Hematopoietic multipotent progenitor cell treated with erythropoietin and hydrocortisone succinate and interleukin-3 and kit ligand, for 8 days (in vitro differentiated cells): ENCODE data around the gene SBF1.
"Not testable (repeated sequence)": the region's sequence is repeated elsewhere in the genome, so short reads cannot be mapped to it uniquely, and the experiment has no call there.

Source experiments
- DNase-seq: peaks from one replicate; pipeline ENCODE4 v3.0.0-alpha.2; 2015

Gene SBF1

DNA sequence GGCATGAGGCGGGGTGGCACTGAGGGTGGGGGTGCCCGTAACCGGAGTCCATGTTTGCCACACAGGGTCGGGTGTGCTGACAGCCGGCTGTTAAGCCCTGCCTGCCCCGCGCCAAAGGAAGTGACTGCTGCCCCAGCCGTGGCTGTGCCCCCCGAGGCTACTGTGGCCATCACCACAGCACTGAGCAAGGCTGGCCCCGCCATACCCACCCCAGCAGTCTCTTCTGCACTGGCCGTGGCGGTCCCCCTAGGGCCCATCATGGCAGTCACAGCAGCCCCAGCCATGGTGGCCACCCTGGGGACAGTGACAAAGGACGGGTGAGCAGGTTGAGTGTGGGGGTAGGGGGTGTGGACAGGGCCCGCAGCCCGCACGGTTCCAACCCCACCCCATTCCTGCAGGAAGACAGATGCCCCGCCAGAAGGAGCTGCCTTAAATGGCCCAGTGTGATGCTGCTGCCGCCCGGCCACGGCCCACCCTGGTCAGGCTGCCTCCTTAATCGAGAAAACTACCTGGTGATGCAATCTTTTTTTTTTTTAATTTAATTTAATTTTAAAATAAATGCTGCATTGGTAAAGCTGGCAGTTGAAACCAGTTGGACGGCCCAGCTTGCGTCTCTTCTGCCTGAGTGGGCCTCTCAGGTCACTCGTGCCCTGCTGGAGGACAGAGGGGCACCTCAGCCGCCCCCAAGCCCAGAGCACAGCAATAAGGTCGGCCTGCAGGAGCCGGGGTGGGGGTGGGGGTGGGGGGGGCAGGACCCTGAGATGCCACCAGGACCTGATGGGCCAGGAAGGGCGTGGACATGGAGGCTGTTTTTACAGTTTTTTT is 30.8 kb downstream of the SBF1 start:
- no peak for DNase-seq

DNA sequence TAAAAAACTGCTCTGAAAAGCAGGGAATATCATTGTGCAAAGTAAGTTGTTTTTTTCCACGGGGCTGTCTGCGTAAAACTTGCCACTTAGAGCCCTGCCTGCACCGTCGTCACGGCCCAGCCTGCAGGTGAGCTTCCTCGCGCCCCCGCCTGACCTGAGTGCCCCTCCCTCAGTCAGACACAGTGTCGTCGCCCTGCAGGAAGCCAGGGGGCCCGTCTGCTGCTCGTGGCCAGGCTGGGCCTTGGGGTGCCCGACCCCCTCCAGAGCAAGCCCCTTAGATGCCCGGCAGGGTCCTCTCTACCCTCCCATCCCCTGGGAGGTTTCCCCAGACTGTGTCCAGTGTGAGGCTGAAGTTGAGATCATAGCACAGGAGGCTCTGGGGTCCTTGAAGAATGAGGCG is 31.6 kb downstream of the SBF1 start:
- no peak for DNase-seq

DNA sequence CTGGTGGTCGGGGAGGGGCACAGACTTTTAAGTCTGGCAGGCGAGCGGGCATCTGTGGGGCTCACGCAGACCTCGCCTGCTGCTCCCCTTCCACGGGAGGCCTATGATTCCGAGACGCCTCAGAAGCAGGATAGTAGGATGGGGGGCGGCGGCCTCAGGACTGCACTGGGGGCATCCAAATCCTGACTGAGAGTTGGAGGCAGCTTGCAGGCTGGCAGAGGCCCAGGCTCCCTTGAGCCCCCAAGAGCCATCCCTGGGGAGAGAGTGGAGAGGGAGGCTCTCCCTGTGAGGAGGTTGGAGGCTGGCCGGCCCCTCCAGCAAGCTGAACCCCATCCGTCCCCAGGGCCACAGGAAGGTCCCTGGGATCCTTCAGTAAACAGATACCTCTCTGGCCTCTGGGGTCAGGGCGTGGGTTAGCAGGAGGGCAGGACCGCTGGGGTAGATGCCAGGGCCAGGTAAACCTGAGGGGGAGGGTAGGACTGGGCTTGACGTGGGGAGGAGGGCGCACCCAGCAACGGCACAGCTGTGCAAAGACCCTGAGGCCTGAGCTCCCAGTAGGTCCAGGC is 33.3 kb downstream of the SBF1 start:
- DNase-seq, result no peak

- DNase-seq, result no peak
Observed at GRCh38 chr22:50440544-50441249, 34.1 kb downstream of the SBF1 start.

GRCh38 chr22:50439871-50440331 is 34.9 kb downstream of the SBF1 start:
- DNase-seq, result no peak

- DNase-seq, result no peak
Observed at GRCh38 chr22:50439314-50439870, 35.4 kb downstream of the SBF1 start.

DNA sequence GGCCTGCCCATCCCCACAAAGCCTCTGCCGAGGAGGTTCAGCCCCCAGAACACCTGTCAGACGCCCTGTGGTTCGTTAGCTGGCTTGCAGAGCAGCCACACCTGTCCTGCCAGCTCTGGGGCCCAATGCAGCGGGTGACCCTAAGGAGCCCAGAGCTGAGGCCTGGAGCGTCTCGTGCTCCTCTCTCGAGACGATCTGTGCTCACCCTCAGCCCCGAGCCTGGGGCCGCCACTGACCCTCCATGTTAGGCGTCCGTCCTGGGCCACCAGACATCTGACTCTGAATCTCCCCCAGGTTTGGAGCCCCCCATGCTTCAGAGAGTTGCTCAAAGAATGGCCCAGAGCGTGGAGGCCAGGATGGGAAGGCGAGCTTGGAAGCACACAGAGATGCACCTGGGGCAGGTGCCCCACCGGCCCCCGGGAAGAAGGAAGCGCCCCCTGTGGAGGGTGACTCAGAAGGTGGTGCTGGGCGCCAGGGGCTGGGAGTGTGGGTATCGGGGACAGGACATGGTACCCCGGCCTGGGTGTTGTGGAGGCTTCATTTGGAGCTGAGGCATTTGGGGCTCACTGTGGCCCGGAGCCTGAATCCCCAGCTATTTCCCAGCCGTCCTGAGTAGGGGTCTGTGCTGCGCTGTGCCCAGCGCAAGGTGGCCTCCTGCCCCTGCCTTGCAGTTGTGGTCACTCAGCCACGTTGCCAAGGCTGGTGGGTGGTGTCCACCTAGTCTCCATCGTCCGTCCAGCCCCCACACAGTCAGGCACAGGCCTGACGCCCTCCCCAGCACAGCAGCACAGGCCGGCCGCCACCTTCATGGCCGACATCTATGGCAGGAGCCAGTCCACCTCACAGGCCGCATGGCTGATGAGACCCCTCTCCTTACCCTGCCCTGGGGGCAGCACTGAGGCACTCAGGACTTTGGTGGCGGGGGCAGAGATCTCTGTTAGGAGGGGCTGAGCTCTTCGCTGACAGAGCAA is 36.2 kb downstream of the SBF1 start:
- DNase-seq, result no peak

DNA sequence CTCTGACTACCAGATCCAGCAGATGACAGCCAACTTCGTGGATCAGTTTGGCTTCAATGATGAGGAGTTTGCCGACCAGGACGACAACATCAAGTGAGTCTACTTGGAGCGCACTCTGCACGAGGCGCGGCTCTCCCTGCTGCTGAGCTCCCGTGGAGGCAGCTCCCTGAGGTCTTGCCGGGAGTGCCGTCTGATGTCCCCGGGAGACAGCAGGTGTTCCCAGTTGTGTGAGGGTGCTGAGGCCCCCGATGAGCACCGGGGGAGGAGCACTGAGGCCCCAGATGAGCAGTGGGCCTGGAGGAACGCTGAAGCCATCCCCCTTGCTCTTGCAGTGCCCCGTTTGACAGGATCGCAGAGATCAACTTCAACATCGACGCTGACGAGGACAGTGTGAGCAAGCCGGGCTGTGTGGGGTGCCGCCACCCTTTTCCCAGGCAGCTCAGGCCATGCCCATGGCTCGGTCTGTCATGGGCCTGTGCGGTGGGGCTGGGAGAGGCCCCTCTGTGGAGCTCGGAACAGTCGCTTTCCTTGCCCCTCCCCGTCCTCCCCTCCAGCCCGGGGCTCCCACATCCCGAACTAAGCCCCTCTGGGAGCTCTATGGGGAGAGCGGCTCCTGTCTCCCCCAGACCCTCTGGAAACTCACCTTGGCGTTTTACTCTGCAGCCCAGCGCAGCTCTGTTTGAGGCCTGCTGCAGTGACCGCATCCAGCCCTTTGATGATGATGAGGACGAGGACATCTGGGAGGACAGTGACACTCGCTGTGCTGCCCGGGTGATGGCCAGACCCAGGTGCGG is 37.1 kb downstream of the SBF1 start:
- no peak for DNase-seq

DNA sequence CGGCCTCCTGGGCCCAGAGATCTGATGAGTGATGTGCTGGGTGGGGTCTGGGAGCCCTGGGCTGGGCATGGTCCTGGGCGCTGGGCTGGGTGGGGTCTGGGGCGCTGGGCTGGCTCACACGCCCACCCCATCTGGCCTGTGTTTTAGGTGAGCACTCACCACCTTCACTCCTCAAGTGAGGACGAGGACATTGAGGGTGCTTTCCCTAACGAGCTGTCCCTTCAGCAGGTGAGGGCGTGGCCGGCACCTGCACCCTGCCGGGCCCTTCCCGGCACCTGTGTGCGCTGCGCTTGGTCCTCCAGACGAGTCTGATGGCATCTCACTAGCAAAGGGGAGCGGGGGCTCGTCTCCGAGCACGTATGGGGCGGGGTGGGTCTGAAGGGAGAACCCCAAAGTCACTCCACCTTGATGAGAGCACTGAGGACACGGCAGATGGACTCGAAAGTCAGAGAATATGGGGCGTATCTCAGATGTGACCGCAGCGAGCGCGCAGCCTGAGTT is 37.9 kb downstream of the SBF1 start:
- no peak for DNase-seq

DNA sequence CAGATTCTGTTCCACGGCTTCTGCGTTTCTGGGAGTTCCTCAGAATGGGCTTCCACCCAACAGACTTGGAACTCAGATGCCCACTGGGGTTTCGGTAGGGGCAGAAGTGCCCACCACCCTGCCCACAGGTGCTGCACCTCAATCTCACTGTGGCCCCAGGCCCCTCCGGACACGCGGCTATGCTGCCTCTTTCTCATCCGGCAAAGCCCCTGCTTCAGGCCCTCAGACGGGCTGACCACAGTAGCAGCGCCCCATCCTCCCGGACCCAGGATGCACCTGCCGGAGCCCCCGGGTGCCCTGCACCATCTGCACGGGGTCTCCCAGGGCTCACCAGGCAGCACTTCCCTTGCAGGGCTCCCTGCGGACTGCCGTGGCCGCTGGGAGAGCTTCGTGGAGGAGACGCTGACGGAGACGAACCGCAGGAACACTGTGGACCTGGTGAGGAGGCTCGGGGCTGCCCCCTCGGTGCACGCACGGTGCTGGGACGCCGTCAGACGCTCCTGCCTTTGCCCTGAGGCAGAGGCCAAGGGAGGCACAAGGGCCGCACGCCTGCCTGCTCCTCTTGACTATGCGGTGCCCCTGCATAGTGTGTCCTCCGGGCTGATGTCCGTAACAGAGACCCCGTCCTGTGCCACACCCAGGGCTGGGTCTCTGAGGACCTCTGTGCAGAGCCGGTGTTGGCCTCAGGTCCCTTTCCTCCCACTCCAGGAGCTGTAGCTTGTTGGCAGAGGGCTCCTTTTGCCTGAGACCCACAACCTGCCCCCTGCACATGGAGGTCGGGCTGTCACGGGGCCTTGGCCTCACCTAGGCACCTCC is 38.6 kb downstream of the SBF1 start:
- no peak for DNase-seq

DNA sequence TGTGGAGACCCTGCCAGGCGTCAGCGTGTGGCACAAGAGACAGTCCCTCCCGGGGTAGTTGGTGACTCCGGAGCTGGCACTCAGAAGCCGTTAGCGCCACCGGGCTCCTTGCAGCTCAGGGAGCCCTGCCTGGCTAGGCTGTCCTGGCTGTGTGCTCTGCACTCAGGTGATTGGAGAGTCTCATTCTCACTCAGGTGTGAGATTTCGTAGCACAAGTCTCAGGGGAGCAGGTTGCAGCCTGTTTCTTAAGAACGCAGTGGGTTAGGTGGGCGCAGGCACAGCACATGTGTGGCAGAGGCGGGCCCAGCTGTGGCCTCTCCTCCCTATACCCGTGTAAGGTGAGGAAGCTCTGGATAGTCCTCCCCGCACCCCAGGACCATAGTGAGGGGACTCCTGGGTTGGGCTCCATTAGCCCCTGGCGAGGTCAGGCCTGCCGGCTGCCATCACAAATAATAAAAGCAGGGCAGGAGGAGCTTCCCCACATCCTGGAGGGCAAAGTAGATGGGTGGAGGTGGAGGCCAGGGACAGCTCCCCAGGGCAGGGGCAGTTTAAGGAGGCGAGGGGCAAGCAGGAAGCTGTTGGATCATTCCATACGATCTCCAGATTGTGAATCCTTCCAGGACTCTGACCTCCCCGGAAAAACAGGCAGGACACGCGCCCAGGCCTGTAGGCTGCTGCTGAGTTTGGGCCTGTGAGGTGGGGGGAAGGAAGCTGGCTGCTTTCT is 39.4 kb downstream of the SBF1 start:
- DNase-seq, result no peak

- DNase-seq, result no peak
Observed at GRCh38 chr22:50434849-50435248, 40.0 kb downstream of the SBF1 start.

DNA sequence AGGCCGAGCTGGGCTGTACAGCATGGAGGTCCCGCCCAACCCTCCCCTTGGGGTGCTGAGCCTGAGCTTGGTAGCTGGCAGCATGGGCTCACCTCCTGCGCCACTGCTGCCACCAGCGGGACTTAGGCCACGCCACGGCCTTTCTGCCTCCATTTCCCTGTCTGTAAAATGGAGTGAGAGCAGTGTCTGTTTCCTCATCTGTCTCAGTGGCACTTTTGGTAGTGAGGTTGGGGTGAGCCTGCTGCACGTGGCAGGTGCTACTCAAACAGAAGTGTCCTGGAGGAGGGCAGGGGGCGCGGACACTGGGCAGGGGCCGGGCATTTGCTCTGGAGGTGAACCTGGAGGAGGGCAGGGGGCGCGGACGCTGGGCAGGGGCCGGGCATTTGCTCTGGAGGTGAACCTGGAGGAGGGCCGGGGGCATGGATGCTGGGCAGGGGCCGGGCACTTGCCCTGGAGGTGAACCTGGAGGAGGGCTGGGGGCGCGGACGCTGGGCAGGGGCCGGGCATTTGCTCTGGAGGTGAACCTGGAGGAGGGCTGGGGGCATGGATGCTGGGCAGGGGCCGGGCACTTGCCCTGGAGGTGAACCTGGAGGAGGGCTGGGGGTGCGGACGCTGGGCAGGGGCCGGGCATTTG is 41.8 kb downstream of the SBF1 start:
- DNase-seq, result not testable (repeated sequence)

GRCh38 chr22:50432131-50432876 is 42.5 kb downstream of the SBF1 start:
- DNase-seq, result no peak

DNA sequence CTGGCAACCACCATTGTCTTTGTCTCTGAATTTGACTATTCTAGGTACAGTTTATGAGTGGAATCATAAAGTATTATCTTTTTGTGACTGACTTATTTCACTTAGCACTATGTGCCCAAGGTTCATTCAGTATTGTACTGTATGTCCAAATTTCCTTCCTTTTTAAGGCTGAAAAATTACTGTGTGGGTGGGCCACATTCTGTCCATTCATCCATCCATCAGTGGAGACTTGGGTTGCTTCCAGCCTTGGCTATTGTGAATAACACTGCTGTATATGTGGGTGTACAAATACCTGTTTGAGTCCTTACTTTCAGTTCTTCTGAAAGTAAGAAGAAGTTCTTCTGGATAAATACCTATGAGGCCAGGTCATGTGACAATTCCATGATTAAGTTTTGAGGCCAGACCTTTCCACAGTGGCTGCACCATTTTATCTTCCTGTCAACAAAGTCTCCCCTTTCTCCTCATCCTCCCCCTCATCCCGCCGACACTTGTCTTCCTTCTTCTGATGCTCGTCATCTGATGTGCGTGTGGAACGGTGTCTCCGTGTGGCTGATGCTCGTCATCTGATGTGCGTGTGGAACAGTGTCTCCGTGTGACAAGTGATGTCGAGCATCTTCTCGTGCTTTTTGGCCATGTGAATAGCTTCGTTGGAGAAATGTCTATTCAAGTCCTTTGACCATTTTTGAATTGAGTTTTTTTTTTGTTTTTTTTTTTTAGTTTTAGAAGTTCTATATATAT is 49.5 kb downstream of the SBF1 start:
- no peak for DNase-seq

DNA sequence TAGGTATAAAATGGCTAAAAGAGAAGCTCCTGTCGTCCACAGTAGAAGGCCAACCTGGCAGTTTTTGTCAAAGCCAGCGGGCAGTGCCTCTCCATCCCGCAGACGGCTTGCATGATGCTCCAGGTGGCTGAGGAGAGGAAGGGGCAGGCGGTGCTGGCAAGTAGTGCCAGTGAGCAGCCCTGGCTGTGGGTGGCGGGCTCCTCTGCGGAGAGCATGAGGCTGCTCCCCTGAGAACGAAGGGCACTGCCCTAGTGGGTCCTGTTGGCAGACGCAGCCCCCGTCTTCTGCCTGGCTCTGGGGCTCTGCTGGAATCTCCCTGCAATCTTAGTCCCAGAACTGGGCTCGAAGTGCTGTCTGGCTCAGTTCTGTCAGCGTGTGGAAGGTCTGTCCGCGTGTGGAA is 50.9 kb downstream of the SBF1 start:
- DNase-seq, result no peak

GRCh38 chr22:50422961-50423815 is 51.6 kb downstream of the SBF1 start:
- DNase-seq, result no peak
